H1 (cell line): ENCODE results near the gene ZC3H18. TPM values are rescaled to one million over a fixed set of nuclear protein-coding genes. Genes with fewer than 3 reads are reported as not detected.

ENCODE experiments used
- BRCA1 ChIP-seq: IDR thresholded peaks from 2 replicates; pipeline ENCODE4 v1.6.1; 2012; ENCODE audit warnings: low read depth, low read length, improper control_type of control experiment
- HDAC2 ChIP-seq, 2 experiments: fragments of 300-600 bp in 1 of 2; sonication (generic) in 1 of 2; IDR thresholded peaks; 2 replicates each; pipeline ENCODE4 v1.6.1; 2011 to 2012; ENCODE audit warnings: low read depth in 2 of 2, low read length in 2 of 2, mild to moderate bottlenecking in 2 of 2, moderate library complexity in 2 of 2, borderline replicate concordance in 1 of 2, inconsistent platforms in 1 of 2
- JUND ChIP-seq: IDR thresholded peaks from 2 replicates; pipeline ENCODE4 v1.6.1; 2011; ENCODE audit warnings: mild to moderate bottlenecking, improper control_type of control experiment, low read length
- MAFK ChIP-seq: IDR thresholded peaks from 2 replicates; pipeline ENCODE4 v1.6.1; 2012; ENCODE audit warnings: low read depth, mild to moderate bottlenecking, improper control_type of control experiment, low read length
- NANOG ChIP-seq: IDR thresholded peaks from 2 replicates; pipeline ENCODE4 v1.6.1; 2011; ENCODE audit warnings: low read length, low read depth, mild to moderate bottlenecking, inconsistent platforms; ENCODE audit not compliant: insufficient read depth, poor library complexity, severe bottlenecking
- NRF1 ChIP-seq: IDR thresholded peaks from 2 replicates; pipeline ENCODE4 v1.6.1; 2011; ENCODE audit warnings: mild to moderate bottlenecking, low read depth, low read length, improper control_type of control experiment
- RBBP5 ChIP-seq: IDR thresholded peaks from 2 replicates; pipeline ENCODE4 v1.7.1; 2012; ENCODE audit warnings: low read depth, mild to moderate bottlenecking, inconsistent platforms, low read length, moderate library complexity, borderline replicate concordance
- SAP30 ChIP-seq: fragments of 300-600 bp; sonication (generic); IDR thresholded peaks from 2 replicates; pipeline ENCODE4 v1.7.1; 2012; ENCODE audit warnings: low read length, moderate library complexity, mild to moderate bottlenecking, inconsistent platforms; ENCODE audit not compliant: insufficient read depth, insufficient replicate concordance
- SIN3A ChIP-seq, 2 experiments: IDR thresholded peaks in 1 of 2; conservative IDR thresholded peaks in 1 of 2; 2 replicates each; pipeline ENCODE4 v1.6.1; 2011 to 2012; ENCODE audit warnings: low read length in 2 of 2, improper control_type of control experiment in 1 of 2, low read depth in 1 of 2, mild to moderate bottlenecking in 1 of 2
- SP1 ChIP-seq: IDR thresholded peaks from 2 replicates; pipeline ENCODE4 v1.6.1; 2011; ENCODE audit warnings: low read depth, low read length
- SP4 ChIP-seq: IDR thresholded peaks from 2 replicates; pipeline ENCODE4 v1.6.1; 2012; ENCODE audit warnings: low read length, inconsistent platforms
- TAF7 ChIP-seq: optimal IDR thresholded peaks from 2 replicates; pipeline ENCODE3; 2011; ENCODE audit warnings: low read depth, mild to moderate bottlenecking, inconsistent platforms, low read length, moderate library complexity, borderline replicate concordance
- polyA plus RNA-seq, 7 experiments: library from polyadenylated mRNA; depleted of rRNA in 3 of 7; stranded (reverse) in 5 of 7; unstranded in 2 of 7; fragments of >200 nt in 5 of 7; fragments of 200-250 nt in 2 of 7; gene quantifications; 1 replicate in 5 of 7; 2 replicates in 1 of 7; 4 replicates in 1 of 7; pipeline versions ENCODE4 v1.2.1 to v1.2.3, GENCODE V29; 2011 to 2013; ENCODE audit warnings: missing spikeins in 2 of 7, mixed read lengths in 2 of 7
- total RNA-seq: library from RNA; stranded (reverse); fragmentation: NEBNext Ultra II Directional; extraction: Animal tissue kit (Norgen Biotek cat#: 25700); gene quantifications from 2 replicates; pipeline ENCODE4 v1.2.1, GENCODE V29; 2021

Gene ZC3H18
- total and polyA plus RNA-seq, 2 of the 8 experiments (the other 6 are each of a cell fraction or from before 2014, with no cell fraction given), result 12.1 to 73.2 TPM

GRCh38 chr16:88649924-88650748 is 79.9 kb downstream of the ZC3H18 start (continued):
- TF ChIP-seq SIN3A (conservative IDR thresholded peaks at IDR 0.05 in 1 of 2, IDR thresholded peaks at IDR 0.05 in 1 of 2; ENCODE audit: low read depth in 1 of 2, low read length in 2 of 2), result no peak
- TF ChIP-seq TAF7, result no peak
- no peak for TF ChIP-seq SP1
- TF ChIP-seq NRF1, result 0 out of 2 replicates have a peak, but pooled peaks have one; percentile 0
- TF ChIP-seq BRCA1, result no peak
- peak; percentile 14 for TF ChIP-seq SAP30
- TF ChIP-seq MAFK, result no peak
- no peak for TF ChIP-seq NANOG
- TF ChIP-seq RBBP5, result no peak
- TF ChIP-seq HDAC2 (IDR thresholded peaks at IDR 0.05; ENCODE audit: borderline replicate concordance in 1 of 2, low read depth in 2 of 2, low read length in 2 of 2), result 0 out of 4 replicates have a peak, but pooled peaks of 1 of the 2 experiments have one; percentile 4
- no peak for TF ChIP-seq JUND
- no peak for TF ChIP-seq SP4
